HG03135 (cell line): ENCODE results near the gene LRP1.

Experiments
- ATAC-seq: cut with Tn5 transposase; IDR thresholded peaks from one replicate; pipeline ENCODE4 v1.9.1; 2021; ENCODE audit warnings: mild to moderate bottlenecking, moderate library complexity; ENCODE audit not compliant: unreplicated experiment

The LRP1 gene

DNA sequence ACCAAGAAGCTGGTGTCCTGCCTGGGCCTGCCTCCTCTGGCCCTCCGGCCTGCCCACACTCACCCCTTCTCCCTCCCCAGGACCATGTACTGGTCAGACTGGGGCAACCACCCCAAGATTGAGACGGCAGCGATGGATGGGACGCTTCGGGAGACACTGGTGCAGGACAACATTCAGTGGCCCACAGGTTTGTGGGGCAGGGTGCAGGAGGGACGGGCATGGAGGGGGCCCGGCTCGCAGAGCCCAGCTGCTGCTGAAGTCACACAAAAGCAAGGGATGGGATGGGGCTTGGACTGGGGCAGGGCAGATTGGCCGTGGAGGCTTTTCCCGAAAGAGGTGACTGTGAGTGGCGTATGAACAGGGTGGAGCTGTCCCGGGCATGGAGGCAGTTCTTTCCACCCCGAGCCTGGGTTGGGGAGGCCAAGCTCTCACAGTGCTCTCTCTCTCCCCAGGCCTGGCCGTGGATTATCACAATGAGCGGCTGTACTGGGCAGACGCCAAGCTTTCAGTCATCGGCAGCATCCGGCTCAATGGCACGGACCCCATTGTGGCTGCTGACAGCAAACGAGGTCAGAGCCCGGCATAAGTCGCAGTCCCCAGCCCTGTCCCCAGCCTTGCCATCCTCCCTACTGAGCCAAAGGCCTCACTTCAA, 80.5 kb downstream of the LRP1 start:
- ATAC-seq: no peak

DNA sequence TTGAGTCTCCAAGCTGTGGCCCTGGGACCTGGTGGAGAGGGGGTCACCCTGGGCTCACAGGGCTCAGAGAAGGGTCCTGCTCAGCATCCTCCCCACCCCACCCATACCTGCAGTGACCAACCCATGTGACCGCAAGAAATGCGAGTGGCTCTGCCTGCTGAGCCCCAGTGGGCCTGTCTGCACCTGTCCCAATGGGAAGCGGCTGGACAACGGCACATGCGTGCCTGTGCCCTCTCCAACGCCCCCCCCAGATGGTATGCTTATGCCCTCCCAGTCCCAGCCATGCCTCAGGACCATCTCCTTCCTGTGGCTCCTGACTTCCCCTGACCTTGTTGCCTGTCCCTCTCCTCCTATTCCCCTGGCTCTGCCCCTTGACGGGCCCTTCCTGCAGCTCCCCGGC, 81.6 kb downstream of the LRP1 start:
- ATAC-seq: no peak

DNA sequence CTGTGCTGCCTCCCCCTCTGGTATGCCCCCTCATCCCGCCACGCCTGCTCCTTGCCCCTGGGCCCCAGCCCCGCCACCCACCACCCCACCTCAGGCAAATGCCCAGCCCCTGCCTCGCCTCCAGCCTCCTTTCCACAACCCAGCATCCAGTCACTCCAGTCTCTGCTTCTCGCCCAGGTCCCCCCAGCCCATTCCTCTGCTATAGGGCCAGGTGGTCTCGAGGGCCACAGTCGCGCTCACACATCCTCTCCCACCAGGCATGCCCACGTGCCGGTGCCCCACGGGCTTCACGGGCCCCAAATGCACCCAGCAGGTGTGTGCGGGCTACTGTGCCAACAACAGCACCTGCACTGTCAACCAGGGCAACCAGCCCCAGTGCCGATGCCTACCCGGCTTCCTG, 82.2 kb downstream of the LRP1 start:
- ATAC-seq: no peak

DNA sequence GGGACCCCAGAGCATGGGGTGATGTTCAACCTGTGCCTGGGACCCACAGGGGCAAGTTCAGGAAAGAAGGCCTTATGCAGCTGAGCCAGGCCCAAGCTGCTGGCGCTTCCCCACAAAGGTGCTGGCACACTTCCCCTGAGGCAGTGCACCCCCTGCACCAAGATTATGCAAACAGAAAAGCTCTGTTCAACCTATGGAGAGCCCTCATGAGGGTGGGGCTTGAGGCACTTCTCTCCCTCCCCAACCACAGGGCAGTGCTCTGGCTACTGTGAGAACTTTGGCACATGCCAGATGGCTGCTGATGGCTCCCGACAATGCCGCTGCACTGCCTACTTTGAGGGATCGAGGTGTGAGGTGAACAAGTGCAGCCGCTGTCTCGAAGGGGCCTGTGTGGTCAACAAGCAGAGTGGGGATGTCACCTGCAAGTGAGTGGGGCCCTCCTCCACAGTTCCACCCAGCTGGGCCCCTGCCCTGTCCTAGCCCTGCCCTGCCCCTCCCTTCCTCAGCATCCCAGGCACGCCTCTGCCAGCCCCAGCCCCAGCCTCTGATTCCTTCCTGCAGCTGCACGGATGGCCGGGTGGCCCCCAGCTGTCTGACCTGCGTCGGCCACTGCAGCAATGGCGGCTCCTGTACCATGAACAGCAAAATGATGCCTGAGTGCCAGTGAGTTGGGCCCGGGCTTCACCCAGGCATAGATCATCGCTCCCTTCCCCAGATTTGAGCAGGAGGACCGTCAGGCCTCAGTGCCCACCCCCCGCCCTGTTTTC, 82.8 kb downstream of the LRP1 start:
- ATAC-seq: no peak

DNA sequence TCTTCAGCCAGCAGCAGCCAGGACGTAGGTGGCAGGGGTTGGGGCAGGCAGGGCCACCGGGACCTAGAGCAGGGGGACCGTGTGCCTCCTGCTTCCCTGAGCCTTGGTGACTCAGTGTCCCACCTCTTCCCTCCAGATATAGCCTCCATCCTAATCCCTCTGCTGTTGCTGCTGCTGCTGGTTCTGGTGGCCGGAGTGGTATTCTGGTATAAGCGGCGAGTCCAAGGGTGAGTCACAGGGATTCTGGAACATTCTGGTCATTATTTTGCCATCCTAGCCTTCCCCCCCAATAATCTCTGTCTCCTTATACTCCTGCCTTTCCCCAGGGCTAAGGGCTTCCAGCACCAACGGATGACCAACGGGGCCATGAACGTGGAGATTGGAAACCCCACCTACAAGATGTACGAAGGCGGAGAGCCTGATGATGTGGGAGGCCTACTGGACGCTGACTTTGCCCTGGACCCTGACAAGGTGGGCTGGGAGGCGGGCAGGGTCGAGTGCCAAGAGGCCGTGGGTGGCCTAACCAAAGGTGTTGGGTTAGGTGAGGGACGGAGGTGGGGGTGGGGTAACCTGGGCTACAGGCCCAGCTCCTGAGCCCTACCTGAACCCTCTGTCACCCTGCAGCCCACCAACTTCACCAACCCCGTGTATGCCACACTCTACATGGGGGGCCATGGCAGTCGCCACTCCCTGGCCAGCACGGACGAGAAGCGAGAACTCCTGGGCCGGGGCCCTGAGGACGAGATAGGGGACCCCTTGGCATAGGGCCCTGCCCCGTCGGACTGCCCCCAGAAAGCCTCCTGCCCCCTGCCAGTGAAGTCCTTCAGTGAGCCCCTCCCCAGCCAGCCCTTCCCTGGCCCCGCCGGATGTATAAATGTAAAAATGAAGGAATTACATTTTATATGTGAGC, 83.8 kb downstream of the LRP1 start:
- no peak for ATAC-seq

DNA sequence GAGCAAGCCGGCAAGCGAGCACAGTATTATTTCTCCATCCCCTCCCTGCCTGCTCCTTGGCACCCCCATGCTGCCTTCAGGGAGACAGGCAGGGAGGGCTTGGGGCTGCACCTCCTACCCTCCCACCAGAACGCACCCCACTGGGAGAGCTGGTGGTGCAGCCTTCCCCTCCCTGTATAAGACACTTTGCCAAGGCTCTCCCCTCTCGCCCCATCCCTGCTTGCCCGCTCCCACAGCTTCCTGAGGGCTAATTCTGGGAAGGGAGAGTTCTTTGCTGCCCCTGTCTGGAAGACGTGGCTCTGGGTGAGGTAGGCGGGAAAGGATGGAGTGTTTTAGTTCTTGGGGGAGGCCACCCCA, 84.4 kb downstream of the LRP1 start:
- ATAC-seq: no peak

DNA sequence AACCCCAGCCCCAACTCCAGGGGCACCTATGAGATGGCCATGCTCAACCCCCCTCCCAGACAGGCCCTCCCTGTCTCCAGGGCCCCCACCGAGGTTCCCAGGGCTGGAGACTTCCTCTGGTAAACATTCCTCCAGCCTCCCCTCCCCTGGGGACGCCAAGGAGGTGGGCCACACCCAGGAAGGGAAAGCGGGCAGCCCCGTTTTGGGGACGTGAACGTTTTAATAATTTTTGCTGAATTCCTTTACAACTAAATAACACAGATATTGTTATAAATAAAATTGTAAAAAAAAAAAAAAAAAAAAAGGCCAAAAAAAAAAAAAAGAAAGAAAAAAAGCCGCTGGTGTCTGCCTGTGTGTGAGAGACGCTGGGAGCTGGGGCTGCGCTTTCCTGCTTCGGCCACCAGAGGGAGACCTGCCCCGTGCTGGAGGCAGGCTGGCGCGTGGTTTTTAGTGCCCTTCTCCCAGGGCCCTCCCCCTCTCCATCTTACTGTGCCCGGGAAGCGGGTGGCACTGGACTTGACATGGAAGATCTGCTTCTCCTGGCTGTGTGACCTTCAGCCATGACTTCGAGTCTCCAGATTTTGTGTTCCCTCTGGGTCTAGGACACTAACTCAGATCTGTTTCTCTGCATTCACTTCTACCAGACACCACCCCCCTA, 84.9 kb downstream of the LRP1 start:
- no peak for ATAC-seq

DNA sequence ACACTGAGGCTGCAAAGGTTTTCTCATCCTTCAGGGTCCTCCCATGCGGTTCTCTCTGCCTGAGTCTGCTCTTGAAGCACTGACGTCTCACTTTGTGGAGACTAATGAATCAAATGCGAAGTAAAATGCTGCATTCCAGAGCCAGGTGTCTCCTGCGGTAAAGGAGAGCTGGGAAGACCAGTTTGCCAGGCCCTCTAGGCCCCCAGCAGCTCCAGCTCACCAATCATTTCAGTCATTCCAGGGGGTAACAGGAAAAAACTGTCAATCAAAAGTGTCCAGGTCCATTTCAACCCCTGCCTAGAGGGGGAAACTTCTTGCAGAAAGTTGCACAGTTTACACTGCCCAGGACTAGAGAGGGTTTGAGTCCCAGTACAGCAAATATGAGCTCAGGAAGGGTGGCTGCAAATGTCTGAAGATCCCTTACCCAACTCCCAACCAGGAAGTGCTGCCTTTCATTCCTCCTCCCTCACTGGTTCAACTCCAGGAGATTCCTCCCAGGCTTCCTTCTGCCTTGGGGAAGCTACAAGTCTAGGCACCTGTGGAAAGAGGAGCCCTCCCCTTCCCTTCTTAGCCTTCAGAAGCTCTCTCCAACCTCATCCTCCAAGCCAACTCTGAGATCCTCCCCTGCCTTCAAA, 85.6 kb downstream of the LRP1 start:
- ATAC-seq: no peak

DNA sequence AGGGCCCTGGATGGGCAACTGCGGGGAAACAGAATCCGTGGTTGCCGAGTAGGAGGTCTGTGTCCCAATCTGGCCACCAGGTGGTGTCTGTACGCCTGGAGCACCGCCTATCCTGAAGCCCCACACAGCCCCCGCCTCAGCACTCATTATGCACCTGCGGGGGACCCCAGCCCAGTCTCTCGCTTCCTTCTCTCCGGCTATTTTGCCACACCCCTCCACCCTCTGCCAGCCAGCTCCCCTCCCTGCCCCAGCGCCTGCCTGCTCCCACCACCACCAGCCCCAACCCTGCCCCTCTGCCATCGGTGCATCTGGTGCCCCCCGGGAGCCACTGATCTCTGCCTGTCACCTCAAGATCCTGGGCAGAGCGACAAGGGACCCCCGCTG, 86.1 kb downstream of the LRP1 start:
- no peak for ATAC-seq

DNA sequence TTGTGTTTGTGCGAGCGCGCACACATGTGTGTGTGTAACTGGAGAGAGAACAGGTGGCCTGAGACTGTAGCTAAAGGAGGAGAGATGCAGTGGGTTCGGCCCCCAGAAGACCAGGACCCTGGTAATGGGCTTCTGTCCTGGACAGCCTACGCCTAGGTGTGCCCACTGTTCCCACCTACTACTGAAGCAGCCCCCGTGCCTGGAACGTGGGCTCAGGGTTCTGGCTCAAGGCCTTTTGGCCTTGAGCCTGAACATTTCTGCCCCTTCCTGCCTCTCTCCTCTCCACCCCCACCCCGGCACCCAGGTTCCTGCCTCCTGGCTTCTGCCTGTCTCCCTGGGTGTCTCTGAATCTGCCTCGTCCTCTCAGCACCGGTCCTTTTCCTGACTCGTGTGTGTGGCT, 86.8 kb downstream of the LRP1 start:
- ATAC-seq: no peak

DNA sequence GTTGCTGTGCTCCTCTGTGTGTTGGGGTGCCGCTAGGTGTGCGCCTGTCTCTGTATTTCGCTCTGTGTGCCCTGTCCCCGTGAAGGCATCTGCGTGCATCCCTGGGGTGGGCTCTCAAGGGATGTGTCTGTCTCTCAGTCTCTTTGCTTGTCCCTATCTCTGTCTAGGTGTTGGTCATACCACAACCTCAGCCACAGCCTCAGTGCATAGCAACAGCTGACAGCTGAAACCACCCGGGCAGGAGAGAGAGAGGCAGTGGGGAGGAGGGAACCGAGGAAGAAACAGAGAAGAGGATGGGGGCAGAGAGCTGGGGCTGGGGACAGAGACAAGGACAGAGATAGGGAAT, 87.4 kb downstream of the LRP1 start:
- no peak for ATAC-seq

DNA sequence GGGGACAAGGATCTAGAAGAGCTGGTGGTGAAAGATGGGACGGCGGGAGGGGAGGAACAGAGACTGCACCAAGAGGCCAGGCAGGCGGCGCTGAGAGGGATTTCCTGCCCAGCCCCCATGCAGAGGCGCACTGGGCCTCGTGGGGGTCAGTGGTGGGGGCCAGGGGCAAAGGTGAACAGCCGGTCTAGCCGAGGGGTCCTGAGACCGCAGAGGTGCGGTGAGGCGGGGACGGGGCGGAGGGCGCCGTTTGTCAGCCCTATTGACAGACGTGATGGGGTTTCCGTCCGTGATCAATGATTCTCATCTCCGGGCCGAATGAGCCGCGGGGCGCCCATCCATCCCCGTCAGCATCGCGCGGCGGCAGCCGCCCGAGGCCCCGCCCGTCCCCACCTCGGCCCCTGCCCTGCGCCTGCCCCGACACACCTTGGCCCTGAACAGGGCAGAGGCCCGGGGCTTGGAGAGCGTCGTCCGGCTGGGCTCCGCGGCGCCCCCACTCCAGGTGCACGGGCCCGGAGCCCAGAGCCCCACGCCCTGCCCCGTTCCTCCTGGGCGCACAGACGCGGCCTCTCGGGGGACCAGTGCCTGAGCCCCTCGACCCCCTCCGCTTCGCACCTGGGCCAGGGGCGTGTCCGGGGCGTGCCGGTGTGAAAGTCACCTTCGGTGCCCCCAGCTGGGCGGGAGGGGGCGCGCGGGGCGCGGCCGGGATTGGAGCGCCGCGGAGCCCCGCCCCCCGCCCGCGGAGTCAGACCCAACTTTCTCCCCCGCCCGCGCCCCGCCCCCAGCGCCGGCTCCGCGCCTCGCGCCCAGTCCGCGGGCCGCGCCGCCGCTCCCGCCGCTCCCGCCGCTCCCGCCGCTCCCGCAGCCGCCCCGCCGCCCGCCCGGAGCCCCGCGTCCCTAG, 88.0 kb downstream of the LRP1 start, which contains the start of gene NXPH4:
Gene NXPH4, plus strand, starts transcription at position 781 of the 898 bp plus-strand sequence. CDS start 176 bp downstream, outside the sequence.
- ATAC-seq: no peak

DNA sequence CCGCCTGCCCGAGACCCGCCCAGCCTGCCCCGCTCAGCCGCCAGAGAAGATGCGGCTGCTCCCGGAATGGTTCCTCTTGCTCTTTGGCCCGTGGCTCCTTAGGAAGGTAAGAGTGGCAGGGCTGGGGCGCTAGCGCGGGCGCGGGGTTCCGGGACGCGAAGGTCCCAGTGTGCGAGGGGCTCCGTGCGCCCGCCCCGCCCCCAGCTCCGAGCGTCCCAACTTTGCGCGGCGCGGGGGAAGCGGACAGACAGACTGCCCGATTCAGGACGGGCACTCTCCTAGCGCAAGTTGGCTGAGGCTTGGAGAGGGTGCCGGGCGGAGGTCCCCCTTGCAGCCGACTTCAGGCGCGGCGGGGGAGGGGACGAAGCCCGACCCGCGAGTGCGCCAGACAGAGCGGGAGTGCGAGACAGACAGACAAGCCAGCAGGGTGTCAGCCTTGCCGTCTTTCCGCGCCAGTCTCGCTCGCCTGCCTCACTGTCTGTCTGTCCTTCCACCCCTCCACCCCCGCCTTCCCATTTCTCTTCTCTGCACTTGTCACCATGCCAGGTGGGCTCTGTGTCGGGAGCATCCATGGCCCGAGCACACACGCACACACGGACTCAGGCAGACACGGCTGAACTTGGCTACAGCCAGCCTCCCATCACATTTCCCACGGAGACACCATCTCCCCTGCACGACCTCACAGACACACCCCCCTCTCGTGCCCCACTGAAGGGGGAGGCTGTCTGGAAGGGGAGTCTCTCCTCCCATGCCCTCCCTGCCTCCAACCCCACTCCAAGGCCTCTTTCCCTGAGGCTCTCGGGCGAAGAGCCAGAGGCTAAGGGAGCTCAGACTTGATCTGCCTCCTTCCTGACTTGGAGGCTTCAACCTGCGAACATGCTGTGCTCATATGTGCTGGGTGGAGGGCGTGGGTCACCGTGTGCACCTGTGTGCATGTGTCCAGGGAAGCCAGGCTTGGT, 88.9 kb downstream of the LRP1 start:
- ATAC-seq: no peak

DNA sequence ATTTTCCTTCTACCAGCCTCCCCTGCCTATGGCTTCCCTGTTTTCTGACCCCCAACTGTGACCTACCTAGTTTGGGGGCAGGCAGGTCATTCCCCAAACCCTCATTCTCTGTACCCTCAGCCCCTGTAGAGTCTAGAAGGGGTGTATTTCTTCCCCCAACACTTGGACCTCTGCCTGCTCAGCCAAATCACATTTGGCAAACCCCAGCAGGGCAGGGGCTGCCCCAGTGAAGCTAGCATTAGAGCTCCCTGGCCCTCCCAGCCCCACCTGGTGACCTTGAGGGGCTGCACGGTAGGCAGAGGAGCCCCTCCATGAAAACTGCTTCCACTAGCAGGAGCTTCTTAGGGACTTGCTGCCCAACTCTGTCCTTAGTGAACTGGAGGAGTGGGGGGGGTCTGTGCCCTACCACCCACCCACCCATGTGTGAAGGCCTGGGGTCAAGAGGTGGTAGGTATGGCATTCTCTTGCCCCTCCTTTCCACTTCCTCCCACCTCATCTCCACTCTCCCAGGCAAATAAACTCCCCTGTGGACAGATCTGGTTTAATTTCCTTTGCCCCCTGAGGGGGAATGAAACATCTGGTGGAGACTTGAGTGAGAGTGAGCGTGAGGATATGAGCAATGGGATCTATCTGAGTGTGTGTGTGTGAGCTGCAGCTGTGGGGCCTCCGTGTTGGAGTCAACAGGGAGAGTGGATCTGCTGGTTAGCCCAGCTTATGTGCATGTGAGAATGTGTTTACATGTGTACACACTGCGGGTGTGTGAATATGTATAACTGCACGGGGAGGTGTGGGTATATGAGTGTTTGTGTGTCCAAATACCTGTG, 90.0 kb downstream of the LRP1 start:
- no peak for ATAC-seq

DNA sequence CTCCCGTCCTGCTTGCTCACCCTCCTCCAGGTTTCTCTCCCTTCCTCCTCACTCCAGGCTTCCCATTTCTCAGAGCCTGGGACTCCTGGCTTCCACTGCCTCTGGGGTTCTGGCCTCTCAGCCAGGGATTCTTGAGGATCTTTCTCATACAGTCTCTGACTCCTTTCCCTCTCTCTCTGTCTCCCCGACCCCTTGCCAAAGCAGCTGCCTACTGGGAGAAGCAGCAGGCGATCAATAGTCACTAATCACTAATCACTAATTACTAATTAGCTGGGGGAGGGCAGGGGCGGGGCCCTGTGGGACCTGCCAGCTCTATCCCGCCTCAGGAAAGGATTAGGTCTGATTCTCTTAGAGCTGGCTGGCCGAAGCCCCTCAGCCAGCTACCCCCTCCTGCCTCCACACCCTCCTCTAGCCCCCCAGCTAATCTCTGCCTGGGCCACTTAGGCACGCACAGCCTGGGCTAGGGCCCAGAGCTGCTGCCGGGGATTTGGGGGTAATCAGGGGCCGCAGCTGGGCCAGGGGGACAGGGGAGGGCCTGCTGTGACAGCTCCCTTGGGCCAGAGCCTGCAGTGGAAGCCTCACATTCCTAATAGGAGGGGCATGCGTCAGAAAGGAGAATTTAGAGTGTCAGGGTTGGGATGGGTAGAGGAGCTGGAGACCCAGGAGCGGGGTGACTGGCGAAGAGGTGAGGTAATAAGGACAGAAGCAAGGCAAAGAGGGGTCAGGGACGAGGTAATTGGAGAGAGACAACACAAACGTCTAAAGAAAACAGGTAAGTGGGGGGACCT, 91.1 kb downstream of the LRP1 start:
- no peak for ATAC-seq

DNA sequence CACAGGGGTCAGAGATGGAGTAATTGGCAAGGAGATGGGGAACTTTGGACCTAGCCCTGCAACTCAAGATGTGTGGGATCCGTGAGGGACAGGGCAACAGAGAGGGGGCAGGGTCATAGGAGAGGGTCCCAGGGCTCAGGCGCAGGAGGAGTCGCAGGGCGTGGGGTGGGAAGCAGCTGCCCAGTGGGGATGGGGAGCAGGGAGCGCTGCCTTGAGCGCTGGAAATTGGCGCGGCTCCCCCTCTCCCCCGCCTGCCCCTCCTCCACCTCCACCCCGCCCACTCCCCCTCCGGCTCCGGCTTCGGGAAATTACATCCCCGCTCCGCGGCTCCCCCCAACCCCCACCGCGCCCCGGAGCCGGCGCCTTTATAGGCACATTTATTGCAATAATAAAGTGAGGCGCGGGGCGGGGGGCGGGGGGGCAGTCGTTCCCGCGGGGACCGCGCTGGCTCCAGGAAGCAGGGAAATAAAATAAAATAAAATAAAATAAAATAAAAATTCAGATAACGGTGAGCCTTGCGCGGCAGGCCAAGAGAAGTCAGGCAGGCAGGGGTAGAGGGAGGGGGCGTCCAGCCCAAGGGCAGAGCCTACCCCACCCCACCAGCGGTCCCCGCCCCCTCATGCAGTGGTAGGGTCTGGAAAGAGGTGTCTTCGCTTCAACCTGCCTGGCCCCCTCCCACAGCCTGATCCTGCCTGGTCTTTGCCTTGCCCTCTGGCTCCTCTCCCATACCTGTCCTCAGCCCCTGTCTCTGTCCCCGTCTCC, 91.9 kb downstream of the LRP1 start:
- no peak for ATAC-seq
